Mesendoderm (in vitro differentiated cells): ENCODE measurements around the gene NAALADL1.

Experiments used
- DNase-seq: peaks from one replicate; pipeline ENCODE4 v3.0.0; 2013
- H2AK5ac ChIP-seq: 2 replicates; pipeline ENCODE4 v1.6.1; 2013; ENCODE audit warnings: low read length, inconsistent platforms
- H2BK120ac ChIP-seq: 2 replicates; pipeline ENCODE4 v1.6.1; 2013; ENCODE audit warnings: low read depth, mild to moderate bottlenecking, low read length, moderate library complexity, mixed read lengths
- H2BK15ac ChIP-seq: replicated peaks from 2 replicates; pipeline ENCODE4 v1.6.1; 2013; ENCODE audit warnings: low read depth, mild to moderate bottlenecking, moderate library complexity
- H2BK5ac ChIP-seq: 2 replicates; pipeline ENCODE4 v1.6.1; 2013; ENCODE audit warnings: low read length, inconsistent platforms
- H3K18ac ChIP-seq: 2 replicates; pipeline ENCODE4 v1.6.1; 2013; ENCODE audit warnings: mild to moderate bottlenecking, low read length, mixed read lengths
- H3K23ac ChIP-seq: one replicate; pipeline ENCODE4 v1.6.1; 2013; ENCODE audit warnings: low read length
- H3K27ac ChIP-seq: 2 replicates; pipeline ENCODE4 v1.5.1; 2013; ENCODE audit warnings: low read depth, mild to moderate bottlenecking, inconsistent platforms, low read length, moderate library complexity
- H3K27me3 ChIP-seq: 2 replicates; pipeline ENCODE4 v1.6.1; 2013; ENCODE audit warnings: low read length, control low read depth, mild to moderate bottlenecking, inconsistent platforms; ENCODE audit not compliant: insufficient read depth, poor library complexity
- H3K36me3 ChIP-seq: 2 replicates; pipeline ENCODE4 v1.6.1; 2013; ENCODE audit warnings: low read length, inconsistent platforms; ENCODE audit not compliant: control insufficient read depth, insufficient read depth
- H3K4ac ChIP-seq: one replicate; pipeline ENCODE4 v1.6.1; 2013; ENCODE audit warnings: low read depth, mild to moderate bottlenecking, low read length, moderate library complexity
- H3K4me1 ChIP-seq: 2 replicates; pipeline ENCODE4 v1.6.1; 2013; ENCODE audit warnings: low read depth, low read length, inconsistent platforms; ENCODE audit not compliant: control insufficient read depth
- H3K4me2 ChIP-seq: 2 replicates; pipeline ENCODE4 v1.6.1; 2013; ENCODE audit warnings: low read length
- H3K4me3 ChIP-seq: 2 replicates; pipeline ENCODE4 v1.5.1; 2013; ENCODE audit warnings: mild to moderate bottlenecking, low read length
- H3K56ac ChIP-seq: one replicate; pipeline ENCODE4 v1.6.1; 2013; ENCODE audit warnings: low read length
- H3K79me1 ChIP-seq: 2 replicates; pipeline ENCODE4 v1.6.1; 2013; ENCODE audit warnings: low read length, inconsistent platforms
- H3K79me2 ChIP-seq: 2 replicates; pipeline ENCODE4 v1.6.1; 2013; ENCODE audit warnings: mild to moderate bottlenecking, low read length; ENCODE audit not compliant: control insufficient read depth, insufficient read depth
- H3K9ac ChIP-seq: 2 replicates; pipeline ENCODE4 v1.6.1; 2013; ENCODE audit warnings: low read length, inconsistent platforms
- H4K5ac ChIP-seq: one replicate; pipeline ENCODE4 v1.6.1; 2013; ENCODE audit warnings: low read length
- H4K8ac ChIP-seq: one replicate; pipeline ENCODE4 v1.6.1; 2013; ENCODE audit warnings: low read depth, mild to moderate bottlenecking, control low read depth, low read length, moderate library complexity
- WGBS: extraction: QIAGEN DNeasy Blood & Tissue Kit; methylation state at CpG from one replicate; pipeline ENCODE4 v1.1.7; 2013; ENCODE audit warnings: low lambda C conversion rate, missing lambda C conversion rate; ENCODE audit not compliant: insufficient coverage; ENCODE audit errors: extremely low coverage; 5-methylcytosine and 5-hydroxymethylcytosine counted together

NAALADL1 gene

DNA sequence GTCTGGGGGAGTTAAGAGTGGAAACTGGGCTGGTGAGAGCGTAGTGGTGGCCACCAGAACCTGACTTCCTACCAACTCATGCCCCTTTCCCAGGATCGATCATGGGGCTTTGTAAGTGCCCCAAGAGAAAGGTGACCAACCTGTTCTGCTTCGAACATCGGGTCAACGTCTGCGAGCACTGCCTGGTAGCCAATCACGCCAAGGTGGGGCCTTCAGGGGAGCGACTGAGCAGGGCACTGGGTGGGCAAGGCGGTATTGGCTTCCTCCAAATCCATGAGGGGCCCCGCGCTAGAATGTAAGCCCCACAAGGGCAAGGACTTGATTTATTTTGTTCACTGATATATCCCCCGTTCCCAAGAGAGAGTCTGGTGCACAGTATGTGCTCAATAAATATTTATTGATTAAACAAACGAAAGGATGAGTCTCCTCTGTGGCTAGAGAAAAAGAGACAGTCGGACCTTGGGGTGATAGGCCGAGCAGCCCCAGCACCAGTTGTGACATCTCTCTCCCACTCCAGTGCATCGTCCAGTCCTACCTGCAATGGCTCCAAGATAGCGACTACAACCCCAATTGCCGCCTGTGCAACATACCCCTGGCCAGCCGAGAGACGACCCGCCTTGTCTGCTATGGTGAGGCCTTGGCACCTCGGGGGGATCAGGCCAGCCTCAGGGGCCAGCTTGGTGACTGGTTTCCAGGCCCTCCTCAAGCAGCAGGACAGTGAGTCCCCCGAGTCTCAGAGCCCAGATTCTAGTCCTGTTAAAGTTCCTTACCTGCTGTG lies 26.4 kb upstream of the NAALADL1 start:
- Histone ChIP-seq H3K23ac (peak overlapping the region; percentile 74), H2BK120ac (no peak overlapping the region), H3K4ac (no peak overlapping the region), H4K8ac (no peak overlapping the region), H3K56ac (peak overlapping the region; percentile 99), H2BK5ac (peak overlapping the region; percentile 72), H3K9ac (peak overlapping the region; percentile 99), H3K27ac (no peak overlapping the region), H3K27me3 (no peaks in the 10 kb centered on the region), H3K79me2 (peaks cover 22% of the 10 kb centered on the region), H3K79me1 (peaks cover 23% of the 10 kb centered on the region), H2AK5ac (no peak overlapping the region), H4K5ac (no peak overlapping the region), H3K4me2 (peak overlapping the region; percentile 99), H2BK15ac (no peak overlapping the region), H3K4me3 (peak overlapping the region; percentile 93), H3K36me3 (peaks cover 8% of the 10 kb centered on the region), H3K4me1 (peaks cover 2% of the 10 kb centered on the region), H3K18ac (no peak overlapping the region)
- no CpG with 5 or more reads among the region's 23 CpGs for WGBS
- DNase-seq = peak; percentile 18

DNA sequence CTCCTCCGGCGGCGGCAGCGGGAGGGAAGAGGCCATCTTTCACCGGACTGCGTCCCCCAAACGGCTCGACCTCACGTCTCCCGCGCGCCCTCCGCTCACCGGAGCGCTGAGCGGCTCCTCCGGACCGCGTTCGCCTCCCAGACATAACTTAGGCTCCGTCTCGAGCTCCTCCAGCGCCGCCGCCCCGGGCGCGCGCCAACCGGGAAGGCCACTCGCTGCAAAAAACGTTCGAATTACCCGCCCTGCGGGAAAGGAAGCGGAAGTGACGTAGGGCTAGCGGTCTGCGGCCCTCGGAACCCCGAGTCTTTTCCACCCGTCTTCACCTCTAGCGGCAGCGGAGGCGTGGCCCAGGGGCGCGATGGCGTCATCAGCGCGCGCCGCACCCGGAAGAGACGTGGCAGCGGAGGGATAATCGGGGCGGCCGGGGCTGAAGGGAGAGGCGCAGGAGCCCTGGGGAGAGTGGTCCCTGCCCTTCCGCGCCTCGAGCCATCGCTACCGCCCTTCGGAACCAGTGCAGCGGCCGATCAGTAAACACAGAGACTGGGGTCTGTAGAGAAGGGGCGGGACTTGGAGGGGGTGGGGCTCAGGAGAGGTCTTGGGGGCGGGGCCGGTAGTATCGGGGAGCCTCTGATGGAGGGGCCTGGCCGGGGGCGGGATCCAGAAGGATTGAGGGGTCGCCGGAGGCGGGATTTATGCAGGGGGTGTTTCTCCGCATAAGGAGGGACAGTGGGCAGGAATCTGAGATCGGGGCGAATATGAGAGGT lies 25.7 kb upstream of the NAALADL1 start, which contains the start of the genes CDCA5 and ZFPL1:
Gene CDCA5, minus strand, starts transcription at position 207 of the 764 bp plus-strand sequence. Its CDS starts 62 bp downstream, at position 145.
Gene ZFPL1, plus strand, starts transcription at position 389 of the 764 bp plus-strand sequence. CDS start 477 bp downstream, outside the sequence.
- no CpG with 5 or more reads among the region's 79 CpGs for WGBS
- Histone ChIP-seq H2BK120ac (no peak within 1 kb of the TSS), H3K36me3 (peaks cover 10% of the 10 kb centered on the region)

DNA sequence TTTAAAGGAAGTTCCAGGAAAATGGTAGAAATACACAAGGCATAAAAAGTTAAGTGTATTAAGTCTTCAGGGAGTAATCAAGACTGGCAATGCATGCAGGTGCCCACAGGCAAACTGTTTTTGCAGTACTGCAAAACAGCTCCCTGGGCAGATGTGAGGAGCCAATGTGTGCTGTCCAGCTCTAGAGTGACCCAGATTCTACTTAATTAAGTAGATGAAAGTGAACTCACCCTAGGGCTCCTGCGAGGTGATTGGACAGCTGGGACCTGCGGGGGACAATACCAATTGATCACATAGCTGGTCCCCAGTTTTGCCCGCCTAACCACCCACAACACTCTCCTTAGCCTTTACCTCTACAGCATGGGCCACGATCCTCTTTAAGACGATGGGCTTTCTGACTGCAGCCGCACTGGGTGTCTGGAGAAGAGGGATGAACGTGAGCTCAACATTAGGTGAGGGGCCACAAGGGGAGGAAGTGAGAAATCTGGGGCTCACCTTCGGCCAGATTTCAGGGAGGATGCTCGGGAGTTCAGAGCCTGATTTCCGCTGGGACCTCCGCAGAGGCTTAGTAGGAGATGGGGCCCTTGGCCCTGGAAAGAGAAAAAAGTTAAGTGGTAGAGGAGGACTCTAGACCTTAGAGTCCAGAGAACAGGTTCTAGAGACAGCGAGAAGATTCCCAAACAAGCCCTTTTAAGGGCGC lies 24.9 kb upstream of the NAALADL1 start:
- Histone ChIP-seq H3K4ac (peak overlapping the region; percentile 58), H3K79me2 (peaks cover 29% of the 10 kb centered on the region), H2BK5ac (peak overlapping the region; percentile 70), H3K4me2 (peak overlapping the region; percentile 92), H4K5ac (no peak overlapping the region), H2AK5ac (peak overlapping the region; percentile 85), H3K36me3 (peaks cover 14% of the 10 kb centered on the region), H3K56ac (peak overlapping the region; percentile 100), H2BK15ac (no peak overlapping the region), H3K18ac (peak overlapping the region; percentile 29), H3K4me1 (peaks cover 2% of the 10 kb centered on the region), H3K79me1 (peaks cover 29% of the 10 kb centered on the region), H3K27me3 (no peaks in the 10 kb centered on the region), H3K9ac (peak overlapping the region; percentile 99), H4K8ac (no peak overlapping the region), H2BK120ac (no peak overlapping the region), H3K27ac (no peak overlapping the region), H3K4me3 (peak overlapping the region; percentile 100), H3K23ac (peak overlapping the region; percentile 55)
- WGBS = no CpG with 5 or more reads among the region's 13 CpGs
- no peak for DNase-seq

More for the DNA sequence above, 25.7 kb upstream of the NAALADL1 start, which contains the start of the genes CDCA5 and ZFPL1:
- Histone ChIP-seq H3K56ac (peak within 1 kb of the TSS; percentile 100), H2AK5ac (peak within 1 kb of the TSS; percentile 85), H3K4ac (peak within 1 kb of the TSS; percentile 71), H3K9ac (peak within 1 kb of the TSS; percentile 99), H3K79me1 (peaks cover 23% of the 10 kb centered on the region), H3K27me3 (no peaks in the 10 kb centered on the region), H3K79me2 (peaks cover 23% of the 10 kb centered on the region), H3K23ac (peak within 1 kb of the TSS; percentile 74), H3K4me2 (peak within 1 kb of the TSS; percentile 99), H3K4me3 (peak within 1 kb of the TSS; percentile 100), H2BK5ac (peak within 1 kb of the TSS; percentile 72), H4K8ac (no peak within 1 kb of the TSS), H3K4me1 (peaks cover 2% of the 10 kb centered on the region), H3K18ac (peak within 1 kb of the TSS; percentile 29), H4K5ac (no peak within 1 kb of the TSS), H3K27ac (peak within 1 kb of the TSS; percentile 85), H2BK15ac (no peak within 1 kb of the TSS)
- DNase-seq = peak; percentile 97

DNA sequence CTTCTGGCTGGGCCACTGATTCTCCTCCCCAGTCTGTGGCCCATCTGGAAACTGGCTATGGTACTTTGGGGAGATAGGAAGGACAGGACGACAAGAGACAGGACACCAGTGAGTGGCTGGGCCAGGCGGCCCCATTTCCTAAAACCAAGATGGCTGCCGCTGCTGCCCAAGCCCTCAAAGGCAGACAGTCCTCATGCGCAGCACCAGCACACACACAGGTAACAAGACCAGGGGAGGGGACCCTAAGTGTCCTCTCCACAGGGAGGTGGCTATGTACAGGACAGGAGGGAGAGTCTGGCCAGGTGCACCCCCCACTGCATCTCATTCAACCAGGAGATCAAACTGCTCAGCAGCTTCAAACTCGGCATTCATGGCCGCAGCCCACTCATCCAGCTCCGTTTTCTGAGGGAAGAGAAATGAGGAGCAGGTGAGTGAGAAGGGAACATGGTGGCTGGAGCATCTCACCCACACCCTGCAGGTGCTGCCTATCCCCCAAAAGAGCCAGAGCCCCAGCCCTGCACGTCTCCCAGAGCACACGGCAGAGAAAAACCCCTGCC lies 20.5 kb upstream of the NAALADL1 start:
- Histone ChIP-seq H3K79me1 (peaks cover 32% of the 10 kb centered on the region), H2BK120ac (no peak overlapping the region), H4K5ac (no peak overlapping the region), H3K4me1 (peaks cover 2% of the 10 kb centered on the region), H3K9ac (no peak overlapping the region), H3K27me3 (no peaks in the 10 kb centered on the region), H3K56ac (no peak overlapping the region), H2AK5ac (no peak overlapping the region), H3K36me3 (peaks cover 21% of the 10 kb centered on the region), H3K4ac (no peak overlapping the region), H3K79me2 (peaks cover 34% of the 10 kb centered on the region), H3K4me3 (no peak overlapping the region), H2BK5ac (no peak overlapping the region), H3K27ac (no peak overlapping the region), H2BK15ac (no peak overlapping the region), H3K4me2 (no peak overlapping the region), H3K18ac (no peak overlapping the region), H4K8ac (no peak overlapping the region), H3K23ac (no peak overlapping the region)
- no CpG with 5 or more reads among the region's 9 CpGs for WGBS
- no peak for DNase-seq

DNA sequence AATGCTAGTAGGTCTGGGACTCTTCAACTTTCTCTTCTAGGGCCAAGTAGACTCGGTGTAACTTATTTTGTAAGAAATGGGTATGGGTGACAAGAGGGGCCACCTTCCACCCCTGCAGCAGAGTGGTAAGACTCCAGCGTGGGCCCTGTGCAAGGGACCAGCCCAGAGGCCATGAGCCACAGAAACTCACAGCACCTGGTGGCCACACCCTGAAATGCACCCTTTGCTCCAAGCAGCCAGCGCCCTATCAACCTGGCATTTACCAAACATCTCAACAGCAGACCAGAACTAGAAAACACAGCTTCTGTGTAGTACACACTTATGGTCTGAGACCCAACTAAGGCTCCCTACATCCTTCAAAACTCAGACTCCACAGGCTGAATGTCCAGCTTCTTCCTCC lies 19.8 kb upstream of the NAALADL1 start:
- H2BK15ac ChIP-seq = no peak overlapping the region
- H3K27ac ChIP-seq = no peak overlapping the region
- H2BK120ac ChIP-seq = no peak overlapping the region
- H3K4me3 ChIP-seq = no peak overlapping the region
- H3K36me3 ChIP-seq = peaks cover 21% of the 10 kb centered on the region
- H3K18ac ChIP-seq = no peak overlapping the region
- H3K4me2 ChIP-seq = no peak overlapping the region
- H2AK5ac ChIP-seq = no peak overlapping the region
- no peaks in the 10 kb centered on the region for H3K27me3 ChIP-seq
- no peak overlapping the region for H4K5ac ChIP-seq
- peaks cover 28% of the 10 kb centered on the region for H3K79me1 ChIP-seq
- no peak overlapping the region for H3K4ac ChIP-seq
- H3K23ac ChIP-seq = no peak overlapping the region
- no CpG with 5 or more reads among the region's 3 CpGs for WGBS
- H4K8ac ChIP-seq = no peak overlapping the region
- peaks cover 2% of the 10 kb centered on the region for H3K4me1 ChIP-seq
- peak; percentile 57 for DNase-seq
- no peak overlapping the region for H2BK5ac ChIP-seq
- H3K56ac ChIP-seq = no peak overlapping the region
- peaks cover 27% of the 10 kb centered on the region for H3K79me2 ChIP-seq
- H3K9ac ChIP-seq = no peak overlapping the region
